ENCODE data around the gene MTG1. TPM values are rescaled to one million over a fixed set of nuclear protein-coding genes. Genes with fewer than 3 reads are reported as not detected.
"Not testable (repeated sequence)": the region's sequence is repeated elsewhere in the genome, so short reads cannot be mapped to it uniquely, and the experiment has no call there.

MTG1 gene
- total RNA-seq, 4 donors from 2014 or later = 28.7 to 65.7 (median 34.7) TPM

DNA sequence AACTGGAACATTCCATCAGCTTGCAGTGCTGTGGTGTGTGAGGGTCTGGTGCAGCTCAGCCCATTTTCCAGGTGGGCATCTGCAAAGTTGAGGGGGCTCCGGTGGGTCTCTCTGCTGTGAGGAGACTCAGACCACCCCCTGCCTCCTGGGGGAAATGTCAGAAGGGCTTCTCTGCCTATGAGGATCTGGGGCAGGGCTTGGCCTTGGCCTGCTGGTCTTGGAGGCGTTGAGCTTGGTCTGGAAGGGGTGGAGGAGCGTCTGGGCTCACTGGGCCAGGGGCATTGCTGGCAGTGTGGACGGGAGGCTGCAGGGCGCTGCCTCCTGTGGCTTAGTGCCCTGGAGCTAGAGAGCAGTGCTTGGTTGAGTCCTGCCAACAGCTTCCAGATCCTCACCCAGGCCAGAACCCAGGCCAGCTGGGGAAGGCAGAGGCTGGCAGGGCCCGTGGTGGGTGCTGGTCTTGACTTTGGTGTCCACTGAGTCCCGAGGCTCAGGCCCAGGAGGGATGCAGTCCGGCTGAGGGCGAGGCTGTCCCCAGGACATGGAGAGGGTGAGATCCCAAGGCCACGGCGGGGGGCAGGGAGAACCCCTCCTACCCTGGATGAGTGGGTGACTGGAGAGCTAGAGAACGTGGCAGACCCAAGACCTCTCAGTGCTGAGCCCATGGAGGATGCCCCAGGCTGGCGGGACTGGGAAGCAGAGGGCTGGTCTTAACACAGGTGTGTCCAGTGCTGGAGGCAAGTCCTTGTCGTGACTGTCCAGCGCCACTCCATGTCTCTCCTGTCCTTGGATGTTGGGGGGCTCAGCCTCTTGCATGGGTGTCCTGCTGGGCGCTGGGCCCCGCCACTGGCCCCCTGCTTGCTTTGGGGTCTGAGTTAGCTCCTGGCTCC is 27.6 kb downstream of the MTG1 start:
- H3K27me3 ChIP-seq = peaks cover 0 to 12% of the 10 kb centered on the region in 2 donors
- H3K27ac ChIP-seq = no peak overlapping the region
- H3K4me3 ChIP-seq = no peak overlapping the region
- peaks cover 0 to 42% (median 0%) of the 10 kb centered on the region in 3 donors for H3K36me3 ChIP-seq
- no peaks in the 10 kb centered on the region for H3K9me3 ChIP-seq
- DNase-seq (ENCODE audit: low spot score in 2 of 2) = no peak
- TF ChIP-seq EP300 (IDR thresholded peaks at IDR 0.05) = no peak
- TF ChIP-seq, protein P1, sequence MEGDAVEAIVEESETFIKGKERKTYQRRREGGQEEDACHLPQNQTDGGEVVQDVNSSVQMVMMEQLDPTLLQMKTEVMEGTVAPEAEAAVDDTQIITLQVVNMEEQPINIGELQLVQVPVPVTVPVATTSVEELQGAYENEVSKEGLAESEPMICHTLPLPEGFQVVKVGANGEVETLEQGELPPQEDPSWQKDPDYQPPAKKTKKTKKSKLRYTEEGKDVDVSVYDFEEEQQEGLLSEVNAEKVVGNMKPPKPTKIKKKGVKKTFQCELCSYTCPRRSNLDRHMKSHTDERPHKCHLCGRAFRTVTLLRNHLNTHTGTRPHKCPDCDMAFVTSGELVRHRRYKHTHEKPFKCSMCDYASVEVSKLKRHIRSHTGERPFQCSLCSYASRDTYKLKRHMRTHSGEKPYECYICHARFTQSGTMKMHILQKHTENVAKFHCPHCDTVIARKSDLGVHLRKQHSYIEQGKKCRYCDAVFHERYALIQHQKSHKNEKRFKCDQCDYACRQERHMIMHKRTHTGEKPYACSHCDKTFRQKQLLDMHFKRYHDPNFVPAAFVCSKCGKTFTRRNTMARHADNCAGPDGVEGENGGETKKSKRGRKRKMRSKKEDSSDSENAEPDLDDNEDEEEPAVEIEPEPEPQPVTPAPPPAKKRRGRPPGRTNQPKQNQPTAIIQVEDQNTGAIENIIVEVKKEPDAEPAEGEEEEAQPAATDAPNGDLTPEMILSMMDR (IDR thresholded peaks at IDR 0.05) = no peak
- TF ChIP-seq POLR2A (IDR thresholded peaks at IDR 0.05) = no peak
- WGBS, 2 donors = 80 to 88% methylated on average over 15 of the region's 17 CpGs
- peaks cover 0 to 13% (median 0%) of the 10 kb centered on the region in 4 donors for H3K4me1 ChIP-seq

GRCh38 chr10:133422223-133422806 is 28.4 kb downstream of the MTG1 start:
- WGBS, 2 donors = 70 to 78% methylated on average over 14 of the region's 16 CpGs
- no peak overlapping the region for H3K27ac ChIP-seq
- TF ChIP-seq, protein P1 (IDR thresholded peaks at IDR 0.05) = no peak
- TF ChIP-seq EP300 (IDR thresholded peaks at IDR 0.05) (no peak), POLR2A (IDR thresholded peaks at IDR 0.05) (no peak)
- no peak overlapping the region for H3K4me3 ChIP-seq
- peaks cover 0 to 42% (median 0%) of the 10 kb centered on the region in 3 donors for H3K36me3 ChIP-seq
- DNase-seq (ENCODE audit: low spot score in 2 of 2) = no peak
- H3K9me3 ChIP-seq = no peaks in the 10 kb centered on the region
- peaks cover 0 to 12% of the 10 kb centered on the region in 2 donors for H3K27me3 ChIP-seq
- peaks cover 0 to 13% (median 0%) of the 10 kb centered on the region in 4 donors for H3K4me1 ChIP-seq

DNA sequence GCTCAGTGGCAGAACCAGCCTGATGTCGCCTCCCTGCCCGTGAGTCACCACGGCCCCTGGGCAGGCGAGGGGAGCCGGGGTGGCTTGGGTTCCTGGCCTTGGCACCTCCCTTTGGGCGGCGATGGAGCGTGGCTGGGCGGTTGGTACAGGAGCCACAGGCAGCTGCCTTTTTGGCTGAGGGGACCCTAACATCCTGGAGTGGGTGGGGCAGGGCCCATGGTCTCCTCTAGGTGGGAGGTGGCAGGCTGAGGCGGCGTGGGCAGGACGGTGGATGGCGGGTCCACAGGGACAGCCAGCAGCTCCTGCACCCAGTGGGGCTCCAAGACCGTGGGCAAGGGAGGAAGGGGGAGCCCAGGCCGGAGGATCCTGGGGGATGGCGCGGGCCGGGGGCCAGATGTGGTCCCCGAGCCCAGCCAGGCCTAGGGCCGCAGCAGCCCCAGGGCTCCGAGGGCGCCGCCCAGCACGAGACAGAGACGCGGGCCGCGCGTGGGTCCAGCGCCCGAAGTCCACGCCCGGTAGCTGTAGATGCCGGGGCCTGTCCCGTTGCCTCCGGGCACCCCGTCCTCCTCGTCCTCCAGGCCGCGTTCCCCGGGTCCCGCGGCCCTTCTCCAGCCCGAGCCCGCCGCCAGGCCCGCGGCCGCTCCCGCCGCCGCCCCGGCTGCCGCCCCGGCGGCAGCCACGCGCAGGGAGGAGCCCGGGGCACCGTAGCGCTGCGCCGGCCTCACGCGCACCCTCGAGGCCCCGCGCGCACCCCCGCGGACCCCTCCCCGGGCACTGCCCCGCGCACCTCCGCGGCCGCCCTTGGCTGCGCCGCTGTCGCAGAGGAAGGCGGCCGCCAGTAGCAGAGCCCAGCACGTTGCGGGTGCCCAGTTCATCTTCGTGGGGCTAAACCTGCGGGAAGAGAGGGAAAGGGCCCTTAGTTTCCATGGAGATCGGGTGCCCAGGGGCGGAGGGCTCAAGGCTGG is 29.1 kb downstream of the MTG1 start:
- WGBS, 2 donors = 11 to 42% methylated on average over 29 to 63 of the region's 88 CpGs
- no peak for DNase-seq (ENCODE audit: low spot score in 2 of 2)

GRCh38 chr10:133424102-133424501 is 30.1 kb downstream of the MTG1 start:
- H3K27ac ChIP-seq; H3K9me3 ChIP-seq; DNase-seq (ENCODE audit: low spot score in 2 of 2); H3K4me3 ChIP-seq: not testable (repeated sequence)
- Histone ChIP-seq H3K4me1 (peaks cover 0 to 13% (median 0%) of the 10 kb centered on the region in 4 donors), H3K27me3 (peaks cover 0 to 12% of the 10 kb centered on the region in 2 donors), H3K36me3 (peaks cover 0 to 29% (median 0%) of the 10 kb centered on the region in 3 donors)
- no CpG with 5 or more reads among the region's 46 CpGs for WGBS, 2 donors

More for the DNA sequence above, 29.1 kb downstream of the MTG1 start:
- Histone ChIP-seq H3K27me3 (peaks cover 0 to 12% of the 10 kb centered on the region in 2 donors), H3K27ac (no peak overlapping the region), H3K9me3 (peaks cover 0 to 1% (median 0%) of the 10 kb centered on the region in 4 donors), H3K4me1 (peaks cover 0 to 13% (median 0%) of the 10 kb centered on the region in 4 donors), H3K36me3 (peaks cover 0 to 39% (median 0%) of the 10 kb centered on the region in 3 donors), H3K4me3 (peak overlapping the region in 1 of 4 donors; percentile 15)
- TF ChIP-seq, protein P1 (IDR thresholded peaks at IDR 0.05) = no peak
- TF ChIP-seq EP300 (IDR thresholded peaks at IDR 0.05) (no peak), POLR2A (IDR thresholded peaks at IDR 0.05) (no peak)

DNA sequence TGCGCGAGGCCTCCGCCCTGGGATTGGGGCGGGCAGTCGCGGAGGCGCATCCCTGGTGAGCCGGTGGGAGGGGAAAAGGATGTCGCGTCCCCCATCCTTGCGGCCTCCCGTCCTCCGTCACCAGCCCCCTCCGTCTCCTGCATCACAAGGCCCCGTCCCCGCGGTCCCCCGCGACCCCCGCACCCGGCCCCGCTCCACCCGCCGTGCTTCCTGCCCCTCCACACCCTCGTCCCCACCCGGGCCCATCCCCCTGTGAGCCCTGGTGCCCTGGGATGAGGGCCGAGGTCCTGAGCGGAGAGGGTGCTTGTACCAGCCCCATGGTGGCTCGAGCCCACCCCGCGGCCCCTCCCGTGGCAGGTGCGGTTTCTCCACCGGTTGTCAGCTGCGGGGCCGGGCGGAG is 30.6 kb downstream of the MTG1 start, which contains the start of gene SPRN:
Gene SPRN, minus strand, starts transcription at position 25 of the 400 bp plus-strand sequence. CDS start 944 bp downstream, outside the sequence.
- peak within 1 kb of the TSS in 1 of 4 donors; percentile 15 for H3K4me3 ChIP-seq
- not testable (repeated sequence) for H3K27ac ChIP-seq; DNase-seq (ENCODE audit: low spot score in 2 of 2)
- H3K27me3 ChIP-seq = peaks cover 0 to 12% of the 10 kb centered on the region in 2 donors
- WGBS, 2 donors = no CpG with 5 or more reads among the region's 37 CpGs
- peaks cover 0 to 14% (median 0%) of the 10 kb centered on the region in 4 donors for H3K9me3 ChIP-seq
- H3K36me3 ChIP-seq = peaks cover 0 to 24% (median 0%) of the 10 kb centered on the region in 3 donors
- H3K4me1 ChIP-seq = peaks cover 0 to 13% (median 0%) of the 10 kb centered on the region in 4 donors

DNA sequence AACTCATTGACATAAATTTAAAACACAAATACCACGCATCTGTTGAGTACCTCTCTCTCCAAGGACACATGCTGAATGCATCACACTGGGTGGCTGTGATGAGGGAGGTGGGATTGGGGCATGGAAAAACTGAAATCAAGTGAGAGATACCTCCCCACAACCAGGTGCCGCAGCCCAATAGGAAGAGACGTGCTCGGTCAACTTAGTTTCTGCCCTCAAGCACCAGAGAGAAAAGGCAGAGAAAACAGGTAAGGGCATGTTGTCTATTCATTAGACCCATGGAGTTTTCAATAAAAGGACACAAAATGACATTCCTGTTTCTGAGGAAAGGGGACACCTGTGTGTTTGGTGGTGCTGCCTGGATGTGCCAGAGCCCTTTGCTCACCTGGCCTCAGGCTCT is 35.6 kb downstream of the MTG1 start:
- DNase-seq (ENCODE audit: low spot score in 2 of 2); H3K27ac ChIP-seq; H3K4me1 ChIP-seq; H3K4me3 ChIP-seq; H3K27me3 ChIP-seq; H3K36me3 ChIP-seq: not testable (repeated sequence)
- 86 to 90% methylated on average over 4 of the region's 4 CpGs for WGBS, 2 donors
- H3K9me3 ChIP-seq = peaks cover 0 to 16% (median 0%) of the 10 kb centered on the region in 4 donors

GRCh38 chr10:133431888-133432613 is 38.1 kb downstream of the MTG1 start:
- H3K27ac ChIP-seq; DNase-seq (ENCODE audit: low spot score in 2 of 2); H3K4me1 ChIP-seq; H3K27me3 ChIP-seq; H3K36me3 ChIP-seq; H3K4me3 ChIP-seq: not testable (repeated sequence)
- H3K9me3 ChIP-seq = peaks cover 0 to 16% (median 0%) of the 10 kb centered on the region in 4 donors
- WGBS, 2 donors = 71 to 81% methylated on average over 2 to 6 of the region's 9 CpGs

GRCh38 chr10:133432789-133433188 is 38.8 kb downstream of the MTG1 start:
- peaks cover 0 to 16% (median 0%) of the 10 kb centered on the region in 4 donors for H3K9me3 ChIP-seq
- H3K36me3 ChIP-seq; H3K4me1 ChIP-seq; H3K27me3 ChIP-seq; H3K27ac ChIP-seq; DNase-seq (ENCODE audit: low spot score in 2 of 2); H3K4me3 ChIP-seq: not testable (repeated sequence)
- WGBS, 2 donors = 81 to 89% methylated on average over 8 to 10 of the region's 25 CpGs
